Measurements from ENCODE around the gene LEPROT. TPM values are rescaled to one million over a fixed set of nuclear protein-coding genes. Genes with fewer than 3 reads are reported as not detected.

The LEPROT gene
- polyA plus RNA-seq, 1 donor (not counting 4 experiments of a cell fraction or from before 2014, with no cell fraction given) = 82.5 TPM

- Histone ChIP-seq H3K4me2 (ENCODE audit: control insufficient read depth, extremely low read depth, insufficient read depth, low read depth, low read length) (peak overlapping the region; percentile 89), H3K27ac (ENCODE audit: control insufficient read depth, insufficient read depth, low read length) (peak overlapping the region; percentile 91), H3K79me2 (ENCODE audit: control insufficient read depth, insufficient read depth, low read length) (peaks cover 30% of the 10 kb centered on the region), H3K27me3 (ENCODE audit: control insufficient read depth, extremely low read depth, insufficient read depth, low read length) (no peaks in the 10 kb centered on the region), H3K36me3 (ENCODE audit: control insufficient read depth in 2 of 2, extremely low read depth in 1 of 2, insufficient read depth in 2 of 2, low read length in 2 of 2) (no peaks in the 10 kb centered on the region), H3K4me1 (ENCODE audit: control insufficient read depth, extremely low read depth, insufficient read depth, low read length) (peaks cover 62% of the 10 kb centered on the region), H3K9me3 (ENCODE audit: control insufficient read depth, low read depth, low read length) (no peaks in the 10 kb centered on the region), H3K9ac (ENCODE audit: control insufficient read depth, extremely low read depth, insufficient read depth, low read length) (peak overlapping the region; percentile 83), H4K20me1 (ENCODE audit: control insufficient read depth, extremely low read depth, insufficient read depth, low read length) (no peaks in the 10 kb centered on the region), H2AFZ (ENCODE audit: control insufficient read depth, low read length) (peak overlapping the region; percentile 64), H3K9me1 (ENCODE audit: control insufficient read depth, extremely low read depth, insufficient read depth, low read length) (no peaks in the 10 kb centered on the region), H3K4me3 (ENCODE audit: control insufficient read depth in 2 of 3, extremely low read depth in 1 of 3, insufficient read depth in 2 of 3, low read depth in 1 of 3, low read length in 3 of 3) (peak overlapping the region; percentile 70 to 87 (median 87))
- dilution Hi-C loops (cut with MboI; ENCODE audit: extremely low pct_ligation_motif_present, low sequenced_read_pairs) = no loop called here
- DNase-seq (ENCODE audit: low read depth, low spot score) (peak; percentile 85), FAIRE-seq (peak; percentile 61)
- TF ChIP-seq CTCF (optimal IDR thresholded peaks at IDR 0.05 in 1 of 3, IDR thresholded peaks at IDR 0.05 in 1 of 3, conservative IDR thresholded peaks at IDR 0.05 in 1 of 3; ENCODE audit: extremely low read depth in 1 of 3, insufficient read depth in 2 of 3, low read length in 3 of 3) (no peak), EZH2 (IDR thresholded peaks at IDR 0.05; ENCODE audit: low read length) (no peak)
These were observed 533 bp upstream of the LEPROT start for GRCh38 chr1:65419681-65420589.

GRCh38 chr1:65421351-65422025, 1.0 kb downstream of the LEPROT start:
- Histone ChIP-seq H3K36me3 (ENCODE audit: control insufficient read depth in 2 of 2, extremely low read depth in 1 of 2, insufficient read depth in 2 of 2, low read length in 2 of 2) (peaks cover 1 to 4% of the 10 kb centered on the region in 2 experiments), H2AFZ (ENCODE audit: control insufficient read depth, low read length) (peak overlapping the region; percentile 28), H3K4me1 (ENCODE audit: control insufficient read depth, extremely low read depth, insufficient read depth, low read length) (peaks cover 78% of the 10 kb centered on the region), H3K79me2 (ENCODE audit: control insufficient read depth, insufficient read depth, low read length) (peaks cover 36% of the 10 kb centered on the region), H3K9me1 (ENCODE audit: control insufficient read depth, extremely low read depth, insufficient read depth, low read length) (no peaks in the 10 kb centered on the region), H4K20me1 (ENCODE audit: control insufficient read depth, extremely low read depth, insufficient read depth, low read length) (no peaks in the 10 kb centered on the region), H3K9me3 (ENCODE audit: control insufficient read depth, low read depth, low read length) (no peaks in the 10 kb centered on the region), H3K27me3 (ENCODE audit: control insufficient read depth, extremely low read depth, insufficient read depth, low read length) (no peaks in the 10 kb centered on the region), H3K9ac (ENCODE audit: control insufficient read depth, extremely low read depth, insufficient read depth, low read length) (peak overlapping the region; percentile 97), H3K4me3 (ENCODE audit: control insufficient read depth in 2 of 3, extremely low read depth in 1 of 3, insufficient read depth in 2 of 3, low read depth in 1 of 3, low read length in 3 of 3) (peak overlapping the region; percentile 87 to 89 (median 87)), H3K27ac (ENCODE audit: control insufficient read depth, insufficient read depth, low read length) (peak overlapping the region; percentile 96), H3K4me2 (ENCODE audit: control insufficient read depth, extremely low read depth, insufficient read depth, low read depth, low read length) (peak overlapping the region; percentile 85)
- TF ChIP-seq CTCF (optimal IDR thresholded peaks at IDR 0.05 in 1 of 3, IDR thresholded peaks at IDR 0.05 in 1 of 3, conservative IDR thresholded peaks at IDR 0.05 in 1 of 3; ENCODE audit: extremely low read depth in 1 of 3, insufficient read depth in 2 of 3, low read length in 3 of 3) (no peak), EZH2 (IDR thresholded peaks at IDR 0.05; ENCODE audit: low read length) (no peak)
- no peak for FAIRE-seq
- DNase-seq (ENCODE audit: low read depth, low spot score) = no peak
- dilution Hi-C loops (cut with MboI; ENCODE audit: extremely low pct_ligation_motif_present, low sequenced_read_pairs) = no loop called here
